ACC112 (cell line): ENCODE results near the gene KIAA1191.
"Not testable (repeated sequence)": the region's sequence is repeated elsewhere in the genome, so short reads cannot be mapped to it uniquely, and the experiment has no call there.

Source experiments
- H2AFZ ChIP-seq: fragments of 200-600 bp; sonication (generic); one replicate; pipeline ENCODE4 v1.6.0; 2017; ENCODE audit warnings: antibody characterized with exemption, low read length; ENCODE audit not compliant: unreplicated experiment
- H3K27ac ChIP-seq: fragments of 200-600 bp; sonication (generic); 2 replicates; pipeline ENCODE4 v1.5.1; 2014; ENCODE audit warnings: low read depth, mild to moderate bottlenecking, antibody characterized with exemption, low read length, moderate library complexity
- H3K27me3 ChIP-seq: fragments of 200-600 bp; sonication (generic); 2 replicates; pipeline ENCODE4 v1.6.1; 2014; ENCODE audit warnings: mild to moderate bottlenecking, antibody characterized with exemption, low read length, moderate library complexity, mixed read lengths; ENCODE audit not compliant: insufficient read depth
- H3K36me3 ChIP-seq: fragments of 200-600 bp; sonication (generic); 2 replicates; pipeline ENCODE4 v1.6.1; 2016; ENCODE audit warnings: mild to moderate bottlenecking, antibody characterized with exemption, low read length, moderate library complexity, mixed read lengths; ENCODE audit not compliant: insufficient read depth
- H3K4me1 ChIP-seq: fragments of 200-600 bp; sonication (generic); one replicate; pipeline ENCODE4 v1.6.1; 2016; ENCODE audit warnings: low read length, mixed read lengths; ENCODE audit not compliant: insufficient read depth, unreplicated experiment, control insufficient read depth
- H3K4me3 ChIP-seq: fragments of 200-600 bp; sonication (generic); 2 replicates; pipeline ENCODE4 v1.5.1; 2014; ENCODE audit warnings: mild to moderate bottlenecking, low read depth, low read length
- H3K79me2 ChIP-seq: fragments of 200-600 bp; sonication (generic); one replicate; pipeline ENCODE4 v1.6.0; 2016; ENCODE audit warnings: low read length; ENCODE audit not compliant: control insufficient read depth, unreplicated experiment, insufficient read depth

Gene KIAA1191

DNA sequence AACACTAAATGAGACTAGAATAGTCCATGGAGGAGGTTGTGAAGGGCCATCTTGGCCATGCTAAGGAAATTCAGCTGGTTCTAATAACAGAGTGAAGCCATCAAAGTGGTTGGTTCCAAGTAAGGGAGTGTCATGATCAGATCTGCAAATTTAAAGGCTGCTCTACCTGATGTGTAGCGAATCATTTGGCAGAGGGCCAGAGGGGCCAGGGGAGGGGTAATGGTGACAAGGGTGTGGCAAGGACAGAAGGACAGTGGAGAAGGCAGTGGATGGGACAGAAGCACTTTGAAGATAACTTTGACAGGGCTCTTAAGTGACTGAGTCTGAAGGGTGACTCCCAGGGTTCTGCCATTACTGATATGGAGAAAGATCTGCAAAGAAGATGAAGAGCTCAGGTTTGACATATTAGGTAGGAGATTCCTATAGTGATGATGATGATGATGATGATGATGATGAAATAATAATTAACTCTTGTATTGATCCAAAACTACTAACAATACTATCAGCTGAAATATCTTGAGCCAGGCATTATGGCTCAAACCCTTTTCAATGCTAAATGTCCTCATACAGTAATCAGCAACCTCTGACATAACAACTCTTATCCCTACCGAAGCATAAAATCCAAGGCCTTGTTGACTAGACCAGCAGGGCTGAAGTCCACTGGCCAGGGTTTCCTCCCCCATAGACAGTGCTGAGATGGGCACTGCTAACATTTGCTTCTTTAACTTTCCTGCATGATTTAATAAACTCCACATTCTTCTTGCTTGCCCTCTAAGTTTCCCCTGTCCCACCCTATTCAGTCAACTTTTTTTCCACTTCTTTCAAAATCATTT, 20.0 kb downstream of the KIAA1191 start:
- no peak overlapping the region for H2AFZ ChIP-seq
- H3K79me2 ChIP-seq, result no peaks in the 10 kb centered on the region
- H3K27ac ChIP-seq, result no peak overlapping the region
- peaks cover 7% of the 10 kb centered on the region for H3K4me1 ChIP-seq
- no peaks in the 10 kb centered on the region for H3K27me3 ChIP-seq
- H3K36me3 ChIP-seq, result peaks cover 13% of the 10 kb centered on the region
- H3K4me3 ChIP-seq, result no peak overlapping the region

DNA sequence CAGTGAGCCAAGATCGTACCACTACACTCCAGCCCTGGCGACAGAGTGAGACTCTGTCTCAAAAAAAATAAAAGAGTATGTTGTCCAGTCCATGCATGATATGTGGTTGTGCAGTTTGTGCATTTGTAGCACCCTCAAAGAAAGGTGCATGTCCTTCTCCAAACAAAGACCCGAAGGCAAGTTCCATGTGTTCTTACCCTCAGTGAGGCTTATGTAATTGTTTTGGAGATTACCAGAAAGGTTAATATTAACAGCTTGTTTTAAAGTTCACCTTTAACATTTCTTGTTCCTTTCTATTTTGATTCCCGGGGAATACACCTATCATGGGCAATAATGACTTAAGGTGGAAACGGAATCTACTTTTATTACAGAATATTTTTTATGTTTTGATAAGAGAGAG, 22.3 kb downstream of the KIAA1191 start:
- Histone ChIP-seq H3K27me3 (no peaks in the 10 kb centered on the region), H3K27ac (no peak overlapping the region), H3K79me2 (no peaks in the 10 kb centered on the region), H3K4me3 (no peak overlapping the region), H3K36me3 (peaks cover 4% of the 10 kb centered on the region; the same call in 1 of the 2 replicates), H3K4me1 (peaks cover 7% of the 10 kb centered on the region), H2AFZ (no peak overlapping the region)

DNA sequence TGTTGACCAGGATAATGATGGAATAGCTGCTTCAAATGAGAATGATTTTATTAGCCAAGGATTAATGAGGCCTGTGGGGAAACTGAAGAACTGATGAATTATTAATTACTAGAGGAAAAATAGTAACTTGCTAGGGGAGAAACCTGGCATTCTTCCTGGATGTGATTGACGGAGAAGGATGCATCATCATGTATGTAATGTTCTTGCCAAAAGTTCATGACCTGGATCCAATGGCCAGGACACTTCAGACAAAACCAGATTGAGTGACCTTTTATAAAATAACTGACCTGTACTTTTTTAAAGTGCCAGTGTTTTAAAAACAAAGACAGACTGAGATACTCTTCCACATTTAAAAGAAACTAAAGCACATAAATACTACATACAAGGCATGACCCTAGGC, 23.7 kb downstream of the KIAA1191 start:
- Histone ChIP-seq H3K79me2 (no peaks in the 10 kb centered on the region), H3K27me3 (no peaks in the 10 kb centered on the region), H3K36me3 (peaks cover 6% of the 10 kb centered on the region), H3K4me3 (no peak overlapping the region), H3K4me1 (peaks cover 7% of the 10 kb centered on the region), H2AFZ (no peak overlapping the region), H3K27ac (no peak overlapping the region)

DNA sequence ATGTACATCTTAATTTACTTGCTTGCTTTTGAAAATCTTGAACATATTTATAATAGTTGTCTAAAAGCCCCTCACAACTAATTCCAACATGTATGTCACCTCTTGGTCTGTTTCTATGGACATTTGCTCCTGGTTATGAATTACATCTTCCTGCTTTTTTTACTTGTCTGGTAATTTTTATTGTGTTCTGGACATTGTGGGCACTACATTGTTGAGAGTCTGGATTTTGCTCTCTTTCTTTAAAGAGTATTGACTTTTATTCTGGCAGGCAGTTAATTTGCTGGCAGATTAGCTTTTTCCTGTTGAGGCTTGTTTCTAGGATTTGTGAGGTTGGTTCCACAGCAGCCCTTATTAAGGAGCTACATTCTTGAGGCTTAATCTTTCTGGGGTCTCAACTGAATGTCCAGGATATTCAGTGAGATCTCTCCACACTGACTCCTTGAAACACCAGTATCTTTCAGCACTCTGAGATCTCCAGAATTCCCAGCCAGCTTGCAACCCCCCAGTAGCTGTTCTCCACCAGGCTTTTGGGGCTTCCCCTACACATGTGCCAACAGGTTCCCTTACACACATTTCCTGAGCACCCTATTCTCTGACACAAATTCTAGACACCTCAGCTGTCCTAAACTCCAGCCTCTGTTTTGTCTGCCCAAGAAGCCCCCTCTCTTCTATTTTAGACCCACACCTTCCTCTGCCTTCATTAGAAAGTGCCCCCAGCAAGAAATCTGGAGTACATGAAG, 27.4 kb downstream of the KIAA1191 start:
- H3K4me1 ChIP-seq, result peaks cover 7% of the 10 kb centered on the region
- H2AFZ ChIP-seq, result no peak overlapping the region
- H3K4me3 ChIP-seq, result no peak overlapping the region

GRCh38 chr5:176320577-176320976, 41.0 kb downstream of the KIAA1191 start:
- Histone ChIP-seq H3K4me3 (no peak overlapping the region), H3K36me3 (no peaks in the 10 kb centered on the region), H3K27ac (no peak overlapping the region), H3K79me2 (no peaks in the 10 kb centered on the region), H3K27me3 (no peaks in the 10 kb centered on the region), H2AFZ (no peak overlapping the region), H3K4me1 (peaks cover 3% of the 10 kb centered on the region)

More for the DNA sequence above, 27.4 kb downstream of the KIAA1191 start:
- peaks cover 6% of the 10 kb centered on the region for H3K36me3 ChIP-seq
- no peaks in the 10 kb centered on the region for H3K27me3 ChIP-seq
- H3K79me2 ChIP-seq, result no peaks in the 10 kb centered on the region
- no peak overlapping the region for H3K27ac ChIP-seq

- H3K4me1 ChIP-seq, result peaks cover 3% of the 10 kb centered on the region
- no peaks in the 10 kb centered on the region for H3K27me3 ChIP-seq
- no peak overlapping the region for H3K4me3 ChIP-seq
- no peaks in the 10 kb centered on the region for H3K79me2 ChIP-seq
- no peak overlapping the region for H2AFZ ChIP-seq
- H3K27ac ChIP-seq, result no peak overlapping the region
- H3K36me3 ChIP-seq, result no peaks in the 10 kb centered on the region
Measured at GRCh38 chr5:176319827-176320554, 41.6 kb downstream of the KIAA1191 start.

DNA sequence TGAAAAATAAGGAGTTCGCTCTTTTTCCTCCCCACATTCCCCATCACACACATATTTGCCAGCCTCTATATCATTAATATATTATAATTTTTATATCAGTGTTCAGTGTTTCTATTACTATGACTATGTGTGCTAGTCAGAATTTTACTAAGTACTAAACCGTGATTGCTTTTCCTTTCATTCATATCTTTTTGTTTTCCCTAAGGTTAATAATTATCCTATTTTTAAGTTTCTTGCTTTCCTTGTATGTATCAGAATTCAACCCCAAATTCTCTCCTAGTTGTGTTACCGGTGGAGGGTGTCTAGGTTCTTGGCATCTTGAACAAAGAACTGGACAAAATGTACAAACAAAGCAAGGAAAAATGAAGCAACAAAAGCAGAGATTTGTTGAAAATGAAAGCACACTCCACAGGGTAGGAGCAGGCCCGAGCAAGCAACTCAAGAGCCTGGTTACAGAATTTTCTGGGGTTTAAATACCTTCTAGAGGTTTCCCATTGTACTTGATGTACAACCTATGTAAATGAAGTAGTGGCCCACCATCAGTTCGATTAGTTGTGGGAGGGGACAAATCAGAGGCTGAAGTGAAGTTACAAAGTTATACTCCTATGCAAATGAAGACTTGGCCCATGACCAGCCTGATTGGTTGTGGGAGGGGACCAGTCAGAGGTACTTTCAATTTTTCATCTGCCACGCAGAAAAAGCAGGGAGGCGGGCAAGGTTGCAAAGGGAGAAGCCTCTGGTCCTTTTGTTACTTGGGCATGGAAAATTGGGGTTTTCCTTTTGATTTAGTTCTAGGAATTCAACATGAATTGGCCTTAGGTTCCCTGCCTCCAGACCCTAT, 43.8 kb downstream of the KIAA1191 start:
- no peaks in the 10 kb centered on the region for H3K79me2 ChIP-seq
- peaks cover 3% of the 10 kb centered on the region for H3K4me1 ChIP-seq
- no peak overlapping the region for H2AFZ ChIP-seq
- no peak overlapping the region for H3K4me3 ChIP-seq
- H3K27ac ChIP-seq, result no peak overlapping the region
- H3K36me3 ChIP-seq, result peaks cover 3% of the 10 kb centered on the region; the same call in 1 of the 2 replicates
- H3K27me3 ChIP-seq, result no peaks in the 10 kb centered on the region

GRCh38 chr5:176305356-176305755, 56.2 kb downstream of the KIAA1191 start:
- not testable (repeated sequence) for H3K4me3 ChIP-seq, H3K79me2 ChIP-seq, H3K27ac ChIP-seq, H3K27me3 ChIP-seq, H3K4me1 ChIP-seq, H2AFZ ChIP-seq
- peaks cover 19% of the 10 kb centered on the region for H3K36me3 ChIP-seq
